ENCODE data around the gene KCTD4.

DNA sequence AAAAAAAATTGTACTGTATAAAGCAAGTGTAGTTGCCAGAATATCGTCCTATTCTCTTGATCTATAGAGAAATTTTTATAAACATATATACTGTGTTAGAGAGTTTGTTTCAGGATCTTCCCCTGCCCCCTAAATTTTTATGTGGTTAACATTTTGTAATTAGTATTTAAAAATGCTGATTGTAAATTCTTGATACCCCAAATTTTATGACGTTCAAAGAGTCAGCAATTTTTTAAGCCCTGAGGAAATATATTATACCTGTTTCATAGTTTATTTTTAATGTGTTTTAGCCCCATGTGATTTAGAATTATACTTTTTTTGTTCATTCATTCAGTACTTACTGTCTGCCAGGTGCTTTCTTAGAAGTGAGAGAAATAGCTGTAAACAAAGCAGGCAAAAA is 7.3 kb upstream of the KCTD4 start:
- TF ChIP-seq, protein P1, sequence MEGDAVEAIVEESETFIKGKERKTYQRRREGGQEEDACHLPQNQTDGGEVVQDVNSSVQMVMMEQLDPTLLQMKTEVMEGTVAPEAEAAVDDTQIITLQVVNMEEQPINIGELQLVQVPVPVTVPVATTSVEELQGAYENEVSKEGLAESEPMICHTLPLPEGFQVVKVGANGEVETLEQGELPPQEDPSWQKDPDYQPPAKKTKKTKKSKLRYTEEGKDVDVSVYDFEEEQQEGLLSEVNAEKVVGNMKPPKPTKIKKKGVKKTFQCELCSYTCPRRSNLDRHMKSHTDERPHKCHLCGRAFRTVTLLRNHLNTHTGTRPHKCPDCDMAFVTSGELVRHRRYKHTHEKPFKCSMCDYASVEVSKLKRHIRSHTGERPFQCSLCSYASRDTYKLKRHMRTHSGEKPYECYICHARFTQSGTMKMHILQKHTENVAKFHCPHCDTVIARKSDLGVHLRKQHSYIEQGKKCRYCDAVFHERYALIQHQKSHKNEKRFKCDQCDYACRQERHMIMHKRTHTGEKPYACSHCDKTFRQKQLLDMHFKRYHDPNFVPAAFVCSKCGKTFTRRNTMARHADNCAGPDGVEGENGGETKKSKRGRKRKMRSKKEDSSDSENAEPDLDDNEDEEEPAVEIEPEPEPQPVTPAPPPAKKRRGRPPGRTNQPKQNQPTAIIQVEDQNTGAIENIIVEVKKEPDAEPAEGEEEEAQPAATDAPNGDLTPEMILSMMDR (conservative IDR thresholded peaks at IDR 0.05 in 1 of 2, IDR thresholded peaks at IDR 0.05 in 1 of 2; ENCODE audit: extremely low read depth in 1 of 2, insufficient read depth in 1 of 2, low read depth in 1 of 2, low read length in 2 of 2): no peak
- no peak for TF ChIP-seq EZH2 (IDR thresholded peaks at IDR 0.05; ENCODE audit: borderline replicate concordance, low read length)

All from mammary epithelial cell (primary cell).